ENCODE measurements around the gene MAN1C1. TPM values are rescaled to one million over a fixed set of nuclear protein-coding genes. Genes with fewer than 3 reads are reported as not detected.

The MAN1C1 gene
- total and polyA plus RNA-seq, 10 of the 15 experiments (the other 5 are each of a cell fraction or from before 2014, with no cell fraction given): 0.12 to 0.56 (median 0.22) TPM; not detected in 3

DNA sequence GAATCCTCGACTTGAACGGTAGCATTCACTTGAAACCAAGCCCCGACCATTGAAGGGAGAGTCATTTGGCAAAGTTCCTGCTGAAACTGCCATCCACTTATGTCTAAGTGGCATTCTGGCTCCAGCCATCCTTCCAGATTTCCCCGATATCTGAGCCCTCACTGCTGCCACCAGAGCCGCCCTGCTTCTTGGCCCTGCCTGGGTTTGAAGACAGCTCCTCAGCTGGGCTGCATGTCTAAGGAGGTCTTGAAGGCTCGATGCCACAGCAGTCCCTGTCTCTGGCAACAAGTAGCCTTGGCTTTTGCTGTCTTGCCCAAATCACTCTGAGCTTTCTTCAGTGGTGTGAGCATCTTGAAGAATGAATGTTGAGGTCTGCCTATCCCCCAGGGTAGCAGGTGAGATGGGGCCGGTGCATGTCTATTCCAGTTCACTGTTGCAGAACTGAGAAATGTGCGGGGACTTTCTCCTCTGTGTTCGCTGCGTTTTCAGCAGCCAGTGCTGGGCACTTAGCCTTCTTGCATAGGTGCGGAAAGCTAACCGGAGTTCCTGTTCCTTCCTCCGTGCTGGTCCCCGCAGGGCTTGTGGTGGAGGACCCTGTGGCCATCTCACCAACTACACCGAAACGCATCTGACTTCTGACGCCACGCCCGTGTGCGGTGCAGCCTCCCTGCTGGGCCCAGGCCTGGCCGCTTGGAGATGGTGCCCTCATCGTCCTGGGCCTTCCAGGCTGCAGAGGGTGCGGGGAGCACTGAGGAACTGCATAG, 29.2 kb downstream of the MAN1C1 start (continued):
- TF ChIP-seq, protein P1, sequence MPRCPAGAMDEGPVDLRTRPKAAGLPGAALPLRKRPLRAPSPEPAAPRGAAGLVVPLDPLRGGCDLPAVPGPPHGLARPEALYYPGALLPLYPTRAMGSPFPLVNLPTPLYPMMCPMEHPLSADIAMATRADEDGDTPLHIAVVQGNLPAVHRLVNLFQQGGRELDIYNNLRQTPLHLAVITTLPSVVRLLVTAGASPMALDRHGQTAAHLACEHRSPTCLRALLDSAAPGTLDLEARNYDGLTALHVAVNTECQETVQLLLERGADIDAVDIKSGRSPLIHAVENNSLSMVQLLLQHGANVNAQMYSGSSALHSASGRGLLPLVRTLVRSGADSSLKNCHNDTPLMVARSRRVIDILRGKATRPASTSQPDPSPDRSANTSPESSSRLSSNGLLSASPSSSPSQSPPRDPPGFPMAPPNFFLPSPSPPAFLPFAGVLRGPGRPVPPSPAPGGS (IDR thresholded peaks at IDR 0.05; ENCODE audit: borderline replicate concordance, insufficient read depth, low read depth, low read length, poor library complexity, severe bottlenecking): no peak
- TF ChIP-seq EED (IDR thresholded peaks at IDR 0.05; ENCODE audit: low read depth) (no peak), FOXM1 (IDR thresholded peaks at IDR 0.05; ENCODE audit: low read depth, low read length) (no peak), ZNF207 (IDR thresholded peaks at IDR 0.05; ENCODE audit: borderline replicate concordance) (no peak), CREB1 (IDR thresholded peaks at IDR 0.05; ENCODE audit: low read depth) (no peak), DPF2 (IDR thresholded peaks at IDR 0.05) (no peak), CBX5 (IDR thresholded peaks at IDR 0.05; ENCODE audit: low read depth) (no peak), RFX5 (IDR thresholded peaks at IDR 0.05; ENCODE audit: low read depth, low read length) (no peak), IKZF1 (conservative IDR thresholded peaks at IDR 0.05) (no peak)

DNA sequence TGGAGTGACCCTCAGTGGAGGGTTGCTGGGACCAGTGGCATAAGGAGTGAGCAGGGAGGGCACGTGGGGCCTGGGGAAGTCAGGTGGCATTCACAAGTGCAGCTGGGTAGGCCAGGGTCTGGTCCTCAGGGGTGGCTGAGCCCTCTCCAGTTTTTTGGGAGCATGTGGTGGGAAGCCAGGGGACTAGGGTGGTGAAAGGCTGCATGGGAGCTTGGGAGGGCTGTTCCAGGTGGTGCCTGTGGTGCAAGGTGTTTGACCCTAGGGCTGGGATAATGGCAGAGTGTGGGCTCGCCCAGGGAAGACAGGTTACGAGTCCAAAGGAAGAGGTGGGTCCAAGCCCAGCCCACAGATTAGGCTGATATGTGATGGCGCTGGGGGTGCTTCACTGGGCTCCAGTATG, 30.5 kb downstream of the MAN1C1 start:
- no peaks in the 10 kb centered on the region for H3K36me3 ChIP-seq (ENCODE audit: control insufficient read depth in 2 of 2, insufficient read depth in 2 of 2, low read length in 1 of 2)
- H3K79me2 ChIP-seq (ENCODE audit: control insufficient read depth, insufficient read depth, low read length): no peaks in the 10 kb centered on the region
- no peaks in the 10 kb centered on the region for H3K9me3 ChIP-seq (replicated peaks; ENCODE audit: control insufficient read depth, insufficient read depth, low read length)
- ChIA-PET RAD21 (ENCODE audit: unreplicated experiment) (no interaction called here), SMC1A (ENCODE audit: uncharacterized antibody, unreplicated experiment) (no interaction called here), POLR2A (interaction anchor here (0.6 kb wide), 1 partner anchor 873 kb away, joined by 5 read pairs; no protein-coding TSS in a partner anchor), CTCF (no interaction called here)
- no peak for ATAC-seq
- no peaks in the 10 kb centered on the region for H4K20me1 ChIP-seq (ENCODE audit: control insufficient read depth, insufficient read depth)
- no peak overlapping the region for H3K4me3 ChIP-seq
- H3K4me2 ChIP-seq (ENCODE audit: control insufficient read depth, insufficient read depth): no peak overlapping the region
- peaks cover 2 to 7% of the 10 kb centered on the region in 2 experiments; a peak in 3 of 4 replicates for H3K27me3 ChIP-seq (replicated peaks in 1 of 2; ENCODE audit: control insufficient read depth in 2 of 2, insufficient read depth in 2 of 2, low read length in 1 of 2)
- FAIRE-seq: no peak
- 19% methylated on average over 4 of the region's 4 CpGs for WGBS (ENCODE audit: insufficient coverage, insufficient replicate concordance, low lambda C conversion rate, missing lambda C conversion rate)
- H3K4me1 ChIP-seq (ENCODE audit: control insufficient read depth, insufficient read depth, low read length): no peaks in the 10 kb centered on the region; the same call in 1 of the 2 replicates
- no peak for DNase-seq (ENCODE audit: low read depth, low spot score)
- in situ Hi-C loops (cut with MboI): no loop called here
- no TSS peak for BruUV-seq (replicated peaks)
- intact Hi-C loops (cut with micrococcal nuclease; ENCODE audit: unreplicated experiment): no loop called here
- no peak overlapping the region for H3K9ac ChIP-seq (ENCODE audit: control insufficient read depth, insufficient read depth, low read length)
- H2AFZ ChIP-seq (ENCODE audit: control insufficient read depth, low read depth, low read length): no peak overlapping the region
- no peak overlapping the region for H3K27ac ChIP-seq (ENCODE audit: control insufficient read depth, insufficient read depth)
- TF ChIP-seq KLF5 (IDR thresholded peaks at IDR 0.05; ENCODE audit: partially characterized antibody) (no peak), BHLHE40 (IDR thresholded peaks at IDR 0.05; ENCODE audit: borderline replicate concordance in 1 of 2, low read depth in 2 of 2, low read length in 1 of 2) (no peak), ZNF687 (IDR thresholded peaks at IDR 0.05) (no peak), HDAC2 (IDR thresholded peaks at IDR 0.05) (no peak), RBBP5 (conservative IDR thresholded peaks at IDR 0.05) (no peak), ZNF24 (IDR thresholded peaks at IDR 0.05) (no peak)
- TF ChIP-seq, protein P2, sequence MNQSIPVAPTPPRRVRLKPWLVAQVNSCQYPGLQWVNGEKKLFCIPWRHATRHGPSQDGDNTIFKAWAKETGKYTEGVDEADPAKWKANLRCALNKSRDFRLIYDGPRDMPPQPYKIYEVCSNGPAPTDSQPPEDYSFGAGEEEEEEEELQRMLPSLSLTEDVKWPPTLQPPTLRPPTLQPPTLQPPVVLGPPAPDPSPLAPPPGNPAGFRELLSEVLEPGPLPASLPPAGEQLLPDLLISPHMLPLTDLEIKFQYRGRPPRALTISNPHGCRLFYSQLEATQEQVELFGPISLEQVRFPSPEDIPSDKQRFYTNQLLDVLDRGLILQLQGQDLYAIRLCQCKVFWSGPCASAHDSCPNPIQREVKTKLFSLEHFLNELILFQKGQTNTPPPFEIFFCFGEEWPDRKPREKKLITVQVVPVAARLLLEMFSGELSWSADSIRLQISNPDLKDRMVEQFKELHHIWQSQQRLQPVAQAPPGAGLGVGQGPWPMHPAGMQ (IDR thresholded peaks at IDR 0.05; ENCODE audit: borderline replicate concordance): no peak

All from GM12878 (cell line).